Left ventricle myocardium superior (tissue), 1 donor: ENCODE results near the gene RAB6D. TPM values are rescaled to one million over a fixed set of nuclear protein-coding genes. Genes with fewer than 3 reads are reported as not detected.
"Not testable (repeated sequence)": the region's sequence is repeated elsewhere in the genome, so short reads cannot be mapped to it uniquely, and the experiment has no call there.

ENCODE experiments used
- ATAC-seq: fragments of 200-7000 bp; cut with Tn5 transposase; one replicate; pipeline ENCODE4 v1.9.1; 2020; ENCODE audit warnings: mild to moderate bottlenecking, moderate library complexity
- DNase-seq: peaks from one replicate; pipeline ENCODE4 v3.0.0-alpha.2; 2020
- intact Hi-C: fragments of 100-400 bp; cut with micrococcal nuclease; formaldehyde crosslinking; loops from one replicate; pipeline ENCODE4 v1.11.0; 2022
- total RNA-seq: library from RNA; stranded (reverse); fragmentation: NEBNext Ultra II Directional; extraction: Animal tissue kit (Norgen Biotek cat#: 25700); gene quantifications from one replicate; pipeline ENCODE4 v1.2.1, GENCODE V29; 2021
- donor health status: DM: no; HTN: yes; CAD: no; lungs with severe emphysema.

Gene RAB6D
- total RNA-seq, 1 donor from 2014 or later: 0.07 TPM

- intact Hi-C loops: not testable (repeated sequence)
These were observed 4.6 kb upstream of the RAB6D start for GRCh38 chr2:131368493-131369066.

GRCh38 chr2:131367352-131367751 lies 3.4 kb upstream of the RAB6D start:
- DNase-seq (no peak), ATAC-seq (no peak)
- intact Hi-C loops: no loop called here

More at GRCh38 chr2:131368493-131369066, 4.6 kb upstream of the RAB6D start:
- not testable (repeated sequence) for DNase-seq, ATAC-seq

- DNase-seq (no peak), ATAC-seq (no peak)
- intact Hi-C loops: no loop called here
These were observed 2.7 kb upstream of the RAB6D start for GRCh38 chr2:131366643-131367042.

GRCh38 chr2:131365452-131365851 lies 1.5 kb upstream of the RAB6D start:
- ATAC-seq: no peak
- no peak for DNase-seq
- intact Hi-C loops: no loop called here

GRCh38 chr2:131363213-131363612 lies 755 bp downstream of the RAB6D start:
- intact Hi-C loops, ATAC-seq, DNase-seq: not testable (repeated sequence)

GRCh38 chr2:131361773-131362172 lies 2.2 kb downstream of the RAB6D start:
- ATAC-seq, intact Hi-C loops, DNase-seq: not testable (repeated sequence)

GRCh38 chr2:131353167-131353697 lies 10.7 kb downstream of the RAB6D start:
- ATAC-seq, intact Hi-C loops, DNase-seq: not testable (repeated sequence)

GRCh38 chr2:131349021-131349420 lies 14.9 kb downstream of the RAB6D start:
- DNase-seq (no peak), ATAC-seq (no peak)
- intact Hi-C loops: no loop called here

- DNase-seq, intact Hi-C loops: not testable (repeated sequence)
These were observed 16.9 kb downstream of the RAB6D start for GRCh38 chr2:131347035-131347434.

GRCh38 chr2:131339307-131339706 lies 24.7 kb downstream of the RAB6D start:
- ATAC-seq, DNase-seq, intact Hi-C loops: not testable (repeated sequence)

More at GRCh38 chr2:131347035-131347434, 16.9 kb downstream of the RAB6D start:
- not testable (repeated sequence) for ATAC-seq

GRCh38 chr2:131335319-131335718 lies 28.6 kb downstream of the RAB6D start:
- peak; percentile 43 for DNase-seq
- intact Hi-C loops, ATAC-seq: not testable (repeated sequence)

- DNase-seq, ATAC-seq, intact Hi-C loops: not testable (repeated sequence)
These were observed 31.3 kb downstream of the RAB6D start for GRCh38 chr2:131332709-131333108.

GRCh38 chr2:131331000-131331399 lies 33.0 kb downstream of the RAB6D start:
- peak; percentile 95 for ATAC-seq
- intact Hi-C loops: not testable (repeated sequence)
- DNase-seq: peak; percentile 61

- no peak for DNase-seq
- intact Hi-C loops: no loop called here
- no peak for ATAC-seq
These were observed 41.8 kb downstream of the RAB6D start for GRCh38 chr2:131322209-131322608.

GRCh38 chr2:131321344-131321743 lies 42.6 kb downstream of the RAB6D start:
- intact Hi-C loops, DNase-seq: not testable (repeated sequence)
- peak; percentile 90 for ATAC-seq

GRCh38 chr2:131311001-131311400 lies 53.0 kb downstream of the RAB6D start:
- ATAC-seq, DNase-seq, intact Hi-C loops: not testable (repeated sequence)

Other genes starting within 250 kb of the RAB6D start
- gene POTEE, start 154.6 kb downstream of the RAB6D start, total RNA-seq: not detected
- 100 TPM for gene TUBA3D, start 112.0 kb upstream of the RAB6D start, total RNA-seq
- 370 TPM for gene MZT2A, start 128.2 kb upstream of the RAB6D start, total RNA-seq
- 1.0 TPM for gene CCDC74A, start 163.7 kb upstream of the RAB6D start, total RNA-seq